ENCODE measurements around the gene LRMDA. TPM values are rescaled to one million over a fixed set of nuclear protein-coding genes. Genes with fewer than 3 reads are reported as not detected.

LRMDA gene
- total and polyA plus RNA-seq, 2 donors (not counting 3 experiments of a cell fraction or from before 2014, with no cell fraction given) = 9.7 to 18.0 TPM

GRCh38 chr10:76459016-76459730 is 1027.7 kb downstream of the LRMDA start:
- Histone ChIP-seq H3K9ac (replicated peaks; ENCODE audit: extremely low read depth, insufficient read depth, low read length) (no peak overlapping the region), H3K79me2 (ENCODE audit: control insufficient read depth, insufficient read depth, low read length) (no peaks in the 10 kb centered on the region), H3K27ac (ENCODE audit: insufficient read depth, low read depth, low read length) (no peak overlapping the region), H3K9me1 (replicated peaks; ENCODE audit: control insufficient read depth, extremely low read depth, insufficient read depth, low read length) (no peaks in the 10 kb centered on the region), H2AFZ (ENCODE audit: low read depth, low read length) (no peak overlapping the region), H3K4me2 (ENCODE audit: insufficient read depth, low read length) (no peak overlapping the region), H3K36me3 (ENCODE audit: control insufficient read depth in 2 of 2, extremely low read depth in 1 of 2, insufficient read depth in 2 of 2, low read length in 2 of 2) (no peaks in the 10 kb centered on the region), H3K4me3 (replicated peaks in 1 of 3; ENCODE audit: insufficient read depth in 1 of 3, low read depth in 1 of 3, low read length in 3 of 3) (no peak overlapping the region), H4K20me1 (replicated peaks; ENCODE audit: control insufficient read depth, extremely low read depth, insufficient read depth, low read length) (no peaks in the 10 kb centered on the region), H3K4me1 (ENCODE audit: control insufficient read depth, extremely low read depth, insufficient read depth, low read length) (no peaks in the 10 kb centered on the region), H3K27me3 (ENCODE audit: control insufficient read depth in 2 of 2, insufficient read depth in 2 of 2, low read length in 2 of 2) (no peaks in the 10 kb centered on the region), H3K9me3 (replicated peaks; ENCODE audit: control insufficient read depth, insufficient read depth, low read length) (no peaks in the 10 kb centered on the region)
- FAIRE-seq (no peak), DNase-seq (ENCODE audit: low read depth, low spot score) (peak; percentile 48)
- CTCF ChIA-PET = interaction anchor here (1.8 kb wide), 1 partner anchor 13 kb away, joined by 5 read pairs; no protein-coding TSS in a partner anchor
- TF ChIP-seq POLR2AphosphoS5 (IDR thresholded peaks at IDR 0.05; ENCODE audit: insufficient read depth, low read depth, low read length) (no peak), POLR2A (IDR thresholded peaks at IDR 0.05; ENCODE audit: low read depth, low read length) (no peak), JUN (IDR thresholded peaks at IDR 0.05; ENCODE audit: borderline replicate concordance, insufficient read depth, insufficient read length, low read depth) (no peak), FOS (IDR thresholded peaks at IDR 0.05; ENCODE audit: borderline replicate concordance, insufficient read depth, low read length) (no peak), GATA2 (IDR thresholded peaks at IDR 0.05; ENCODE audit: insufficient read depth, insufficient read length, low read depth, low read length) (no peak), CTCF (IDR thresholded peaks at IDR 0.05; ENCODE audit: extremely low read depth in 1 of 2, insufficient read depth in 1 of 2, low read depth in 1 of 2, low read length in 2 of 2) (no peak), EZH2 (IDR thresholded peaks at IDR 0.05; ENCODE audit: borderline replicate concordance, low read depth, low read length, severe bottlenecking) (no peak), MYC (IDR thresholded peaks at IDR 0.05; ENCODE audit: low read depth, low read length) (no peak)
- TF ChIP-seq, protein P1, sequence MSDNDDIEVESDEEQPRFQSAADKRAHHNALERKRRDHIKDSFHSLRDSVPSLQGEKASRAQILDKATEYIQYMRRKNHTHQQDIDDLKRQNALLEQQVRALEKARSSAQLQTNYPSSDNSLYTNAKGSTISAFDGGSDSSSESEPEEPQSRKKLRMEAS (IDR thresholded peaks at IDR 0.05; ENCODE audit: insufficient read depth, insufficient read length) = no peak
- intact Hi-C loops (cut with micrococcal nuclease) (no loop called here), dilution Hi-C loops (cut with MboI; ENCODE audit: extremely low pct_ligation_motif_present, low sequenced_read_pairs) (no loop called here)
- no TSS peak for BruUV-seq (replicated peaks)
- POLR2A ChIA-PET = no interaction called here
